SH-SY5Y (cell line): ENCODE measurements around the gene PCDH9.

ENCODE experiments used
- GATA2 ChIP-seq: IDR thresholded peaks from 2 replicates; pipeline ENCODE4 v1.6.1; 2011; ENCODE audit warnings: mild to moderate bottlenecking, low read depth, low read length
- GATA3 ChIP-seq: IDR thresholded peaks from 2 replicates; pipeline ENCODE4 v1.6.1; 2011; ENCODE audit warnings: low read depth, mild to moderate bottlenecking, low read length, moderate library complexity

DNA sequence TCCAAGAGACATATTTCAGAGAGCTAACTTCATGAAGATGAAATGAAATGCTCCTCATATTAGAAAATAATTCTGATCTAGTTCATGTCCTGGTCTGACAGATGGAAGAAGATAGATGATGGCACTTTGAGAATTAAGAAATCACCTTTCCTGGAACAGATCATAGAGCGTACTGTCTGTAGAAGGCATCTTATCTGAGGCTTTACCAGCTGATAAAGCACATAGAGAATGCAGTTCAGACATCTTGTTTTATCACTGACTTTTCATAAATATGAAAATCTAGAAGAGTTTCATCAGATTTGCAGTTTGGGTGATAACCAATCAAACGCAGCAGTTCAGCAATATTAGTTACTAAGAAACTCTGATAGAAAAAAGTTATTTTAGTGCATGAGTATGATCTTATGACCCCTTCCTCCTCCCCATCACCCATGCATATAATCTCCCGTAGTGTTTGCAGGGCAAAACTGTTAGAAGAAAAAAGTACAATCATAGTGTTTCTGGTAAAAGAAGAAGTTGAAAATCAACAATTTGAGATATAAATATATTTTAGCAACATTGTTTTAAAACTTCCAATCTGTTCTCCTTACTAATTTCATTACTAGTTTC is 585.2 kb downstream of the PCDH9 start:
- TF ChIP-seq GATA2 (no peak), GATA3 (no peak)
